Right atrium auricular region (tissue), 2 donors: ENCODE results near the gene NFKBIL1. TPM values are rescaled to one million over a fixed set of nuclear protein-coding genes. Genes with fewer than 3 reads are reported as not detected.

ENCODE experiments used
- DNase-seq: peaks from one replicate; pipeline ENCODE4 v3.0.0-alpha.2; 2019; ENCODE audit warnings: low spot score
- H3K27ac ChIP-seq, 2 donors: fragments of 200-600 bp; sonication (generic); 1 replicate in 1 of 2; 2 replicates in 1 of 2; pipeline ENCODE4 v1.5.1; 2016 to 2019
- H3K27me3 ChIP-seq, 2 donors: fragments of 200-600 bp; sonication (generic); one replicate each; pipeline versions ENCODE4 v1.5.1 to v1.6.0; 2017 to 2019
- H3K36me3 ChIP-seq: fragments of 200-600 bp; sonication (generic); one replicate; pipeline ENCODE4 v1.5.1; 2016
- H3K4me1 ChIP-seq, 2 donors: fragments of 200-600 bp; sonication (generic); one replicate each; pipeline versions ENCODE4 v1.5.1 to v1.6.0; 2017 to 2019
- H3K4me3 ChIP-seq, 2 donors: fragments of 200-600 bp; sonication (generic); 1 replicate in 1 of 2; 2 replicates in 1 of 2; pipeline ENCODE4 v1.5.1; 2017 to 2019; ENCODE audit warnings: mild to moderate bottlenecking in 1 of 2, moderate library complexity in 1 of 2
- H3K9me3 ChIP-seq, 2 donors: fragments of 200-600 bp; sonication (generic); one replicate each; pipeline ENCODE4 v1.5.1; 2019
- total RNA-seq, 2 donors: library from RNA; depleted of rRNA; stranded (reverse); fragments of >200 nt; gene quantifications; one replicate each; pipeline ENCODE4 v1.1.0, GENCODE V29; 2016
- TF ChIP-seq, protein P1 (sequence below), 2 donors: fragments of 200-600 bp; sonication (generic); IDR thresholded peaks; one replicate each; pipeline ENCODE4 v1.5.1; 2019; ENCODE audit warnings: antibody characterized with exemption in 2 of 2

The NFKBIL1 gene
- total RNA-seq, 2 donors from 2014 or later, result 12.9 to 18.4 TPM

DNA sequence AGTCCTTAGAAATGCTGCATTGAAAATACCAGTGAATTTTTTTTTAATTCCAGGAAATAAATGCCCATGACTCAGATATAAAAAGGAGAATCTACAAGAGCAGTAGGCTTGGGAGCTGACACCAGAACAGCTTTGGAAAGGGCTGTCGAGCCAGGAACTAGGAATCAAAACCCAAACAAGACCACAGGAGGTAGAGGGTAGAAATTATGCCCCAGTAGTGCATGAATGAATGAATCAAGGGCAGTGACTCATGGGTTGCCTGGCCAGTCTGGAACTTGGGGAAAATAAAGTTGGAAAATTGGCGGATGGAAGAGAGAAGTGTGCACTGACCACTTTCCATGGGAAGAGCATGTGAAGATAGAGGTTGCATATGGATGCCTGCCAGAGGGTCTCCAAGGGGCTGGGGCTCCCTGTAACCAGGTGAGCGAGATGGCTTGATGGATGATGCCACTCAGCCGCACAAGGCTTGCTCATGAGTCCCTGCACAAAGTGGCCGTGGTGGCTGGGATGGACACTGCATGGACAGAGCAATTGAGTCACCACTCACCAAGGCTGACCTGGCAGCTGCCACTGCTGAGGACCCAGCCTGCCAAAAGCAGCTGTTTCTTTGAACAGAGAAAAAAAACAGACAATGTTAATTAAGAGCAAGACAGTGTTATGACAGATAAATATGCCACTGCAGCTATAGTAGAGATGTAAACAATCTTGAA is 33.8 kb upstream of the NFKBIL1 start:
- peak; percentile 42 for DNase-seq
- TF ChIP-seq, protein P1, sequence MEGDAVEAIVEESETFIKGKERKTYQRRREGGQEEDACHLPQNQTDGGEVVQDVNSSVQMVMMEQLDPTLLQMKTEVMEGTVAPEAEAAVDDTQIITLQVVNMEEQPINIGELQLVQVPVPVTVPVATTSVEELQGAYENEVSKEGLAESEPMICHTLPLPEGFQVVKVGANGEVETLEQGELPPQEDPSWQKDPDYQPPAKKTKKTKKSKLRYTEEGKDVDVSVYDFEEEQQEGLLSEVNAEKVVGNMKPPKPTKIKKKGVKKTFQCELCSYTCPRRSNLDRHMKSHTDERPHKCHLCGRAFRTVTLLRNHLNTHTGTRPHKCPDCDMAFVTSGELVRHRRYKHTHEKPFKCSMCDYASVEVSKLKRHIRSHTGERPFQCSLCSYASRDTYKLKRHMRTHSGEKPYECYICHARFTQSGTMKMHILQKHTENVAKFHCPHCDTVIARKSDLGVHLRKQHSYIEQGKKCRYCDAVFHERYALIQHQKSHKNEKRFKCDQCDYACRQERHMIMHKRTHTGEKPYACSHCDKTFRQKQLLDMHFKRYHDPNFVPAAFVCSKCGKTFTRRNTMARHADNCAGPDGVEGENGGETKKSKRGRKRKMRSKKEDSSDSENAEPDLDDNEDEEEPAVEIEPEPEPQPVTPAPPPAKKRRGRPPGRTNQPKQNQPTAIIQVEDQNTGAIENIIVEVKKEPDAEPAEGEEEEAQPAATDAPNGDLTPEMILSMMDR (IDR thresholded peaks at IDR 0.05), result no peak
- no peaks in the 10 kb centered on the region for H3K27me3 ChIP-seq

DNA sequence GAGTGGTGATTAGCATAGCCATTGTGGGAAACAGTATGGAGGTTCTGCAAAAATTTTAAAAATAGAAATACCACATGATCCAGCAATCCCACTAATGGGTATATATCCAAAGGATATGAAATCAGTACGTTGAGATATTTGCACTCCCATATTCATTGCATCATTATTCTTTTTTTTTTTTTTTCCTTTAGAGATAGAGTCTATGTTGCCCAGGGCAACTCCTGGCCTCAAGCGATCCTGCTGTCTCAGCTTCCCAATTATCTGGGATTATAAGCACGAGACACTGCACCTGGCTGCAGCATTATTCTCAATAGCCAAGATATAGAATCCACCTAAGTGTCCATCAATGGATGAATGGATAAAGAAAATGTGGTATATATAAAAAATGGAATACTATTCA is 25.6 kb upstream of the NFKBIL1 start:
- TF ChIP-seq, protein P1 (IDR thresholded peaks at IDR 0.05), result no peak
- no peaks in the 10 kb centered on the region for H3K4me1 ChIP-seq
- no peak overlapping the region for H3K27ac ChIP-seq
- no peak for DNase-seq
- no peak overlapping the region for H3K4me3 ChIP-seq
- no peaks in the 10 kb centered on the region for H3K27me3 ChIP-seq
- no peaks in the 10 kb centered on the region for H3K36me3 ChIP-seq
- no peaks in the 10 kb centered on the region for H3K9me3 ChIP-seq

More for the DNA sequence above, 33.8 kb upstream of the NFKBIL1 start:
- Histone ChIP-seq H3K36me3 (no peaks in the 10 kb centered on the region), H3K4me1 (no peaks in the 10 kb centered on the region), H3K4me3 (no peak overlapping the region), H3K9me3 (no peaks in the 10 kb centered on the region), H3K27ac (no peak overlapping the region)

DNA sequence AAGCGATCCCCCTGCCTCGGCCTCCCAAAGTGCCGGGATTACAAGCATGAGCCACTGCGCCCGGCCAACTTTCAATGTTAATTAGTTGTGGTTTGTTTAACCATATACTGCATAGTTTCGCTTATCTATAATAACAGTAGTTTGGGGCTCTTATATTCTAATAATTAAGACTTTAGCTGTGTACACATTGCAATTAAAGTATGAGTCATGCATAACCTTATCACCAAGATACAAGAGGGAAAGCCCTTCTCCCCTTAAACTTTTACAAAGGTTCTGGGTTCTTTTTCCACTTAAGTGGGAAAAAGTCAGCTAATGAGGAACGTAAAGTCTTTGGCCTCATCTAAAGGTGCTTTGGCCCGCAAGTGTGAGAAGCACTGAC is 21.9 kb upstream of the NFKBIL1 start:
- TF ChIP-seq, protein P1 (IDR thresholded peaks at IDR 0.05), result no peak
- H3K27me3 ChIP-seq, result no peaks in the 10 kb centered on the region
- no peaks in the 10 kb centered on the region for H3K9me3 ChIP-seq
- peaks cover 12% of the 10 kb centered on the region for H3K36me3 ChIP-seq
- H3K27ac ChIP-seq, result no peak overlapping the region
- no peak for DNase-seq
- H3K4me3 ChIP-seq, result no peak overlapping the region
- no peaks in the 10 kb centered on the region for H3K4me1 ChIP-seq

DNA sequence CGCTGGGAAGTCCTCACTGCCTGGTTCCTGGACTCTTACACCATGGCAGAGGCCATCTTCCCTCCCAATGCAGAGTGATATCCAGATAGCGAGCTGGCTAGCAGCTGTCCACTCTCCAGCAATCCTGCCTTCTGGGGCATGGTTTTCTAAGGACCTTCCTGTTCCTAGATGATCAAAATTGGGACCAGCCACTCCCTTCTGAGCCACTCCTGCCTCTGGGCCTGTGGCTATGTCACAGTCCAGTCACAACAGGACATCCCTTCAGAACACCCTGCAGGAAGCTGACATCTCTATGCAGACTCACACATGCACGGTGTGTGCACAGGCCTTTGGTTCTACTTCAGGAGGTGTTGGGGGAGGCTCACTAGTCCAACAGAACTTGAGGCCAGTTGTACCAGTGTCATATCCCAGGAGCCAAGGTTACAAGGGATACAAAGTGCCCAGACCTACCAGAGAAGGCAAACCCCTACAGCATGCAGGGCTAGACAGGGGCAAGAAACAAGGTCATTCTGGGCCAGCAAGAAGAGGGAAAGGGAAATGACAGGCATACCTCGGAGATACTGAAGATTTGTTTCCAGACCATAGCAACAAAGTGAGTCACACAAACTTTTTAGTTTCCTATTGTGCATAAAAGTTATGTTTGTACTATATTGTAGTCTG is 21.3 kb upstream of the NFKBIL1 start:
- H3K27me3 ChIP-seq, result no peaks in the 10 kb centered on the region
- H3K27ac ChIP-seq, result no peak overlapping the region
- TF ChIP-seq, protein P1 (IDR thresholded peaks at IDR 0.05), result no peak
- no peak overlapping the region for H3K4me3 ChIP-seq
- no peaks in the 10 kb centered on the region for H3K9me3 ChIP-seq
- no peak for DNase-seq
- peaks cover 17% of the 10 kb centered on the region for H3K36me3 ChIP-seq
- H3K4me1 ChIP-seq, result no peaks in the 10 kb centered on the region

DNA sequence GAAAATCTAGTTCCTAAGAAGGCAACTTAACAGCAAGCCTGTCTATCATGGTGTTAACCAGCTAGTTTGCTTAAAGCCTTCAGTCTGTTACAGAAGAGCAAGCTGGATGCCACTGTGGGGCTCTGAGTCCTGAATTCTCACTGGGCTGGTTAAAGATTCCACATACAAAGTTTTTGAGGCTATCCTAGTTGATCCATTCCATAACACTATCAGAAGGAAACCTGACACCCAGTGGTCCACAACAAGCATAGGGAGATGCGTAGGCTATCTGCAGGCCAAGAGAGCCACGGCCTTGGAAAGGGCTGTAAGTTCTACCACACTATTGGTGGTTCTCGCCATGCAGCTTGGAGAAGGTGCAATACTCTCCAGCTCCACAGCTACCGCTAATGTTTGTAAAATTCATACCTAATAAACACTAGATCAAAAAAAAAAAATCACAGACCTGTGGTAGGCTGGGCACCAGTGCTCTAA is 19.1 kb upstream of the NFKBIL1 start:
- DNase-seq, result no peak
- Histone ChIP-seq H3K4me1 (no peaks in the 10 kb centered on the region), H3K27ac (no peak overlapping the region), H3K9me3 (no peaks in the 10 kb centered on the region), H3K27me3 (no peaks in the 10 kb centered on the region), H3K36me3 (peaks cover 40% of the 10 kb centered on the region), H3K4me3 (no peak overlapping the region)
- TF ChIP-seq, protein P1 (IDR thresholded peaks at IDR 0.05), result no peak
